Heart right ventricle (tissue), 16 donors: Measurements from ENCODE around the gene NCAPG2. TPM values are rescaled to one million over a fixed set of nuclear protein-coding genes. Genes with fewer than 3 reads are reported as not detected.

ENCODE experiments used
- ATAC-seq, 8 donors: fragments of 200-7000 bp; cut with Tn5 transposase; one replicate each; pipeline ENCODE4 v1.9.1; 2020; ENCODE audit warnings: mild to moderate bottlenecking in 8 of 8, moderate library complexity in 8 of 8, moderate number of reproducible peaks in 1 of 8
- DNase-seq, 2 donors: peaks; one replicate each; pipeline ENCODE4 v3.0.0-alpha.2; 2020
- H3K27ac ChIP-seq, 10 donors: fragments of 200-600 bp; sonication (generic) in 2 of 10; one replicate each; pipeline versions ENCODE4 v1.5.0 to v1.8.0; 2020 to 2022; ENCODE audit warnings: mild to moderate bottlenecking in 3 of 10
- H3K27me3 ChIP-seq, 7 donors: fragments of 200-600 bp; one replicate each; pipeline ENCODE4 v1.8.0; 2021 to 2022; ENCODE audit warnings: mild to moderate bottlenecking in 2 of 7
- H3K36me3 ChIP-seq, 9 donors: fragments of 200-600 bp; sonication (generic) in 1 of 9; one replicate each; pipeline versions ENCODE4 v1.5.0 to v1.8.0; 2020 to 2022; ENCODE audit warnings: mild to moderate bottlenecking in 2 of 9
- H3K4me1 ChIP-seq, 9 donors: fragments of 200-600 bp; sonication (generic) in 1 of 9; one replicate each; pipeline versions ENCODE4 v1.5.0 to v1.8.0; 2020 to 2022; ENCODE audit warnings: mild to moderate bottlenecking in 4 of 9
- H3K4me3 ChIP-seq, 10 donors: fragments of 200-600 bp; sonication (generic) in 2 of 10; one replicate each; pipeline versions ENCODE4 v1.5.0 to v1.8.0; 2020 to 2022; ENCODE audit warnings: mild to moderate bottlenecking in 7 of 10, moderate library complexity in 2 of 10
- H3K9me3 ChIP-seq, 11 donors: fragments of 200-600 bp in 10 of 11; sonication (generic) in 2 of 11; one replicate each; pipeline versions ENCODE4 v1.5.0 to v1.8.0; 2013 to 2022; ENCODE audit warnings: mild to moderate bottlenecking in 2 of 11, control low read depth in 1 of 11, moderate library complexity in 1 of 11
- WGBS, 2 donors: extraction: QIAGEN DNeasy Blood & Tissue Kit; methylation state at CpG; one replicate each; pipeline ENCODE4 v1.1.7; 2013; ENCODE audit warnings: inconsistent platforms in 1 of 2; 5-methylcytosine and 5-hydroxymethylcytosine counted together
- intact Hi-C, 10 donors: fragments of 100-400 bp; cut with DNase I; formaldehyde crosslinking; loops; one replicate each; pipeline versions ENCODE4 v1.11.1 to v1.14.2; 2022
- polyA plus RNA-seq, 2 donors: library from polyadenylated mRNA; stranded (reverse); fragments of 200-250 nt; gene quantifications; one replicate each; pipeline ENCODE4 v1.2.3, GENCODE V29; 2013
- total RNA-seq, 10 donors: library from RNA; stranded (reverse); fragmentation: NEBNext Ultra II Directional in 3 of 10; extraction: Animal tissue kit (Norgen Biotek cat#: 25700) in 3 of 10; gene quantifications; one replicate each; pipeline versions ENCODE4 v1.2.1 to v1.2.4, GENCODE V29; 2021 to 2023
- TF ChIP-seq, protein P1 (sequence below), 9 donors: fragments of 200-600 bp; sonication (generic) in 2 of 9; IDR thresholded peaks; one replicate each; pipeline versions ENCODE4 v1.5.0 to v1.8.0; 2021 to 2022; ENCODE audit warnings: antibody characterized with exemption in 9 of 9, mild to moderate bottlenecking in 5 of 9, moderate library complexity in 1 of 9
- donor health status: Arrhythmogenic right ventricular cardiomyopathy.
- donor health status: ischemic (EF 13 %, LVEDD 7.1; RV severe dilation, severe dysfunction).
- donor health status: healthy with polysubstance abuse.
- donor health status: DM: no; HTN: yes; CAD: no.
- donor health status: DM: no; HTN: no; CAD: no.
- donor health status: ischemic (EF 25% LVEDD 6.9; RV normal size, moderate dysfunction).
- donor health status: ischemic (EF 25% LVEDD 5.7; RV mildly dilated, moderate dysfunction).
- donor health status: healthy.
- donor health status: DM: yes; HTN: yes; CAD: no.
- donor health status: Ischemic cardiomyopathy.
- donor health status: ischemic (EF 35%, LVEDD 5.7; RV mildly dilated, moderate dysfunction).
- donor health status: nonischemic (EF 11% LVEDD 7.7; RV severe dilation, severe dysfunction).
- donor health status: DM: yes; HTN: yes; CAD: no.
- donor health status: PGD.
- donor health status: ischemic (EF 29% LVEDD 5.4; RV normal size, mild dysfunction).
- donor health status: nonischemic (EF 23%, LVEDD 6.1; RV moderate dilation, normal function).

The NCAPG2 gene
- total and polyA plus RNA-seq, 12 donors, result 1.3 to 8.0 (median 4.6) TPM

DNA sequence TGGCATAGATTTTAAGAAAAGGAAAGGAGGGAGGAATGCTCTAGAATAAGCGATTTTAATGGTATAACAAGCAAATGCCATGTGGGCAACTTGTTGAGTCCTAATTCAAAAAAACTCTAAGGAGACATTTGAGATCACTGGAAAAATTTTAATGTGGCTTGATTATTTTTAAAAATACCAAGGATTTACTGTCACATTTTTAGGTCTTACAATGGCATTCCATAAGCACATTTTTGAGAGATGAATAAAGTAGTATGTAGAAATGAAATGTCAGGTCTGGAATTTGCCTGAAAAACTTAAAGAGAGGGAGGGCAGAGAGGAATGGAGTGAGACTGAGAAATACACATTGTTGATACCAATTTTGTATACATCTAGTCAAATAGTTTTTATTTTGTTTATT is 20.3 kb downstream of the NCAPG2 start:
- 97 to 100% methylated on average over 1 of the region's 1 CpG for whole genome bisulfite sequencing, 2 donors
- intact Hi-C loops, result no loop called here
- Histone ChIP-seq H3K9me3 (no peaks in the 10 kb centered on the region), H3K27ac (no peak overlapping the region), H3K4me3 (no peak overlapping the region), H3K27me3 (no peaks in the 10 kb centered on the region), H3K4me1 (no peaks in the 10 kb centered on the region), H3K36me3 (peaks cover 0 to 77% (median 0%) of the 10 kb centered on the region in 9 donors)
- TF ChIP-seq, protein P1, sequence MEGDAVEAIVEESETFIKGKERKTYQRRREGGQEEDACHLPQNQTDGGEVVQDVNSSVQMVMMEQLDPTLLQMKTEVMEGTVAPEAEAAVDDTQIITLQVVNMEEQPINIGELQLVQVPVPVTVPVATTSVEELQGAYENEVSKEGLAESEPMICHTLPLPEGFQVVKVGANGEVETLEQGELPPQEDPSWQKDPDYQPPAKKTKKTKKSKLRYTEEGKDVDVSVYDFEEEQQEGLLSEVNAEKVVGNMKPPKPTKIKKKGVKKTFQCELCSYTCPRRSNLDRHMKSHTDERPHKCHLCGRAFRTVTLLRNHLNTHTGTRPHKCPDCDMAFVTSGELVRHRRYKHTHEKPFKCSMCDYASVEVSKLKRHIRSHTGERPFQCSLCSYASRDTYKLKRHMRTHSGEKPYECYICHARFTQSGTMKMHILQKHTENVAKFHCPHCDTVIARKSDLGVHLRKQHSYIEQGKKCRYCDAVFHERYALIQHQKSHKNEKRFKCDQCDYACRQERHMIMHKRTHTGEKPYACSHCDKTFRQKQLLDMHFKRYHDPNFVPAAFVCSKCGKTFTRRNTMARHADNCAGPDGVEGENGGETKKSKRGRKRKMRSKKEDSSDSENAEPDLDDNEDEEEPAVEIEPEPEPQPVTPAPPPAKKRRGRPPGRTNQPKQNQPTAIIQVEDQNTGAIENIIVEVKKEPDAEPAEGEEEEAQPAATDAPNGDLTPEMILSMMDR (IDR thresholded peaks at IDR 0.05), result no peak
- ATAC-seq, result no peak
- no peak for DNase-seq

DNA sequence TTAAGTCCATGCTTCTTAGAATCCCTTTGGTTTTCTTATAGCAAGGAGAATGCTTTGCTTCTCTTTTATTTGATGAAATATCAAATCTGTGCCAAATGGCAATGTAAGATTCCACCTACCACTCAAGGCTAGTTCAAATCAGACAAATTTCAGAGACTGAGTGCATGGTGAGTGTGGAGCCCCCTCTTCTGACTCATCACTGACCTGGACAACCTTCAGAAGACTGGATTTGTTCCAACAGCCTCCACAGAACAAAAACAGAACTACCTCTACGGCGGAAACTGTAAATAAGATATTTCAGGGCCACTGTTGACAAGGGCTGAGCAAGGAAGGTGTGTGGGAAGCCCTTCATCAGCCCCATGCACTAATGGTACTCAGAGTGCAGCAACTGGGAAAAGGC is 21.1 kb downstream of the NCAPG2 start:
- H3K27me3 ChIP-seq, result no peaks in the 10 kb centered on the region
- intact Hi-C loops, result no loop called here
- no peaks in the 10 kb centered on the region for H3K9me3 ChIP-seq
- TF ChIP-seq, protein P1 (IDR thresholded peaks at IDR 0.05), result no peak
- no peak overlapping the region for H3K27ac ChIP-seq
- DNase-seq (no peak), ATAC-seq (no peak)
- peaks cover 0 to 77% (median 0%) of the 10 kb centered on the region in 9 donors for H3K36me3 ChIP-seq
- 63 to 67% methylated on average over 2 of the region's 2 CpGs for WGBS, 2 donors
- no peaks in the 10 kb centered on the region for H3K4me1 ChIP-seq
- no peak overlapping the region for H3K4me3 ChIP-seq

DNA sequence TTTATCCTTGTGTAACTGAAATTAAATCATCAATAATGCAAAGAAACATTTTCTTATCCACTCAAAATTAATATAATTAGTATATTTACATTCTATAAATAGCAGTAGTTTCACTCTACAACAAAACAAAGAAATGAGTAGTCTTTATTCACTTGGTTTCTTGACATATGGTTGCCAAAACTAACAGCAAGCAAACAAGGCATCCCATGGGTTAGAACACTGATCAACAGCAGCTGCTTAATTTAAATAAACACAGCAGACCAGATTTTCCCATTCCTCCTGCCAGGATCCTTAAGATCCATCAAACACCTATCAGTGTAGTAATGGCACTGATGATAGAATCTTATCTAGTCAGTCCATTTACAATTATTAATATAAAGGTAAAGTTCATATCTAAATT is 22.1 kb downstream of the NCAPG2 start:
- Histone ChIP-seq H3K4me1 (no peaks in the 10 kb centered on the region), H3K36me3 (peaks cover 0 to 77% (median 0%) of the 10 kb centered on the region in 9 donors), H3K9me3 (no peaks in the 10 kb centered on the region), H3K27ac (no peak overlapping the region), H3K4me3 (no peak overlapping the region), H3K27me3 (no peaks in the 10 kb centered on the region)
- DNase-seq, result no peak
- intact Hi-C loops, result no loop called here
- no peak for ATAC-seq
- TF ChIP-seq, protein P1 (IDR thresholded peaks at IDR 0.05), result no peak

DNA sequence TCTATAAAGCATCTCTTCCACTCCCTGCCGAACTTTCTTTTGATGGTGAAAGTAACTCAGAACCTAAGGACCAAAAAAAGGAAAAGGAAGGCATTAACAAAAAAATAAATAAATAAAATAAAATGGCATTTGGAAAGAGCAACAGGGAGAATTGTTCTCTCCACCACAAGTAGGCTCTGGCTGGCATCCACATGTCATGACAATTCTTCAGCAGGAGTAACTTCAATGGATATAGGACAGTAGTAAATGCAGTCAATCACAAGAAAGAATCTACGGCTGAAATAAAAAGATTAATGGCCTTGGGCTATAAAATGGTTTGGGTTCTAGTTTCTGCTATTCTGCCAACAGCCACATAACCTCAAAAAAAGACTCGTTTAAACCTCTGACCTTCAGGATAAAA is 23.9 kb downstream of the NCAPG2 start:
- intact Hi-C loops, result no loop called here

More for the DNA sequence above, 23.9 kb downstream of the NCAPG2 start:
- Histone ChIP-seq H3K4me1 (no peaks in the 10 kb centered on the region), H3K27me3 (no peaks in the 10 kb centered on the region), H3K27ac (no peak overlapping the region), H3K36me3 (peaks cover 0 to 75% (median 0%) of the 10 kb centered on the region in 9 donors), H3K9me3 (no peaks in the 10 kb centered on the region), H3K4me3 (no peak overlapping the region)
- no peak for DNase-seq
- no peak for ATAC-seq
- WGBS, 2 donors, result 75 to 89% methylated on average over 3 of the region's 3 CpGs
- TF ChIP-seq, protein P1 (IDR thresholded peaks at IDR 0.05), result no peak
